ENCODE measurements around the gene RCVRN. TPM values are rescaled to one million over a fixed set of nuclear protein-coding genes. Genes with fewer than 3 reads are reported as not detected.
"Not testable (repeated sequence)": the region's sequence is repeated elsewhere in the genome, so short reads cannot be mapped to it uniquely, and the experiment has no call there.

Gene RCVRN
- total RNA-seq, 1 experiment from 2014 or later = not detected

DNA sequence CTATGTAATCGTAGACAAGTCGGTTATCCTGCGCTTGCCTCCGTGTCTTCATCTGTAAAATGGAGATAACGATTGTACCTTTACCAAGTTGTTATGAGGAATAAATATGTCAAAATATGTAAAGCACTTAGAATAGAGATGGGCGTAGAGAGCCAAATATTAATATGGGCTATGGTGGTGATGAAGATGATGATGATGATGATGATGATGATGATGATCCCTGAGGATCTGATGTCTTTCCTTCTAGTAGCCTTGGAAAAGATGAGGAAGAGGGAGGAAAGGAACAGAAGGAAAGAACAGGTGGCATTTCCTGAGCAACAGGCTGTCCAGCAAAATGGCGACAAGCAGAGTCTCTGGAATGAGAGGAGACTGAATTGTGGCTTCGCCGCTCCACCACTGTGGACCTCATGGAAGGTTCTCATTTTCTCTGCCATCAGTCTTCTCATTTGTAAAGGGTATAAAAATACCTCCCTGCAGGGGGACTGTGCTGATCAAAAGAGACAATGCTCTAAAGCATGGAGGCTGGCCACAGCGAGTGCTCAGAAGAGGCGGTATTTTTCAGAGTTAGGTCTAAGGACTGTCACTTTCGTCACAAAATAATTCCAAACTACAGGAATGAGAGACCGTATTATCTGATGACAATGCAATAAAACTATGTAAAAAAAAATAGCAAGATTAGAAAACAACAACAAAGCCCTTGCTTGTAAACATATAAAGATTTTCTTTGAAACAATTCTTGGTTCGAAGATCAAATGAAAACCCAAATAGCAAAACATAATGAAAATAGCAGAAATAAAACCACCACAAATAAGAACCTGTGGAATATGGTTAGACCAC, 17.2 kb upstream of the RCVRN start:
- H3K27me3 ChIP-seq (ENCODE audit: low read length) = no peaks in the 10 kb centered on the region
- TF ChIP-seq EZH2phosphoT487 (IDR thresholded peaks at IDR 0.05; ENCODE audit: borderline replicate concordance, low read length) (no peak), EZH2 (IDR thresholded peaks at IDR 0.05; ENCODE audit: low read length, unreplicated experiment) (no peak)
- TF ChIP-seq, protein P1, sequence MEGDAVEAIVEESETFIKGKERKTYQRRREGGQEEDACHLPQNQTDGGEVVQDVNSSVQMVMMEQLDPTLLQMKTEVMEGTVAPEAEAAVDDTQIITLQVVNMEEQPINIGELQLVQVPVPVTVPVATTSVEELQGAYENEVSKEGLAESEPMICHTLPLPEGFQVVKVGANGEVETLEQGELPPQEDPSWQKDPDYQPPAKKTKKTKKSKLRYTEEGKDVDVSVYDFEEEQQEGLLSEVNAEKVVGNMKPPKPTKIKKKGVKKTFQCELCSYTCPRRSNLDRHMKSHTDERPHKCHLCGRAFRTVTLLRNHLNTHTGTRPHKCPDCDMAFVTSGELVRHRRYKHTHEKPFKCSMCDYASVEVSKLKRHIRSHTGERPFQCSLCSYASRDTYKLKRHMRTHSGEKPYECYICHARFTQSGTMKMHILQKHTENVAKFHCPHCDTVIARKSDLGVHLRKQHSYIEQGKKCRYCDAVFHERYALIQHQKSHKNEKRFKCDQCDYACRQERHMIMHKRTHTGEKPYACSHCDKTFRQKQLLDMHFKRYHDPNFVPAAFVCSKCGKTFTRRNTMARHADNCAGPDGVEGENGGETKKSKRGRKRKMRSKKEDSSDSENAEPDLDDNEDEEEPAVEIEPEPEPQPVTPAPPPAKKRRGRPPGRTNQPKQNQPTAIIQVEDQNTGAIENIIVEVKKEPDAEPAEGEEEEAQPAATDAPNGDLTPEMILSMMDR (conservative IDR thresholded peaks at IDR 0.05; ENCODE audit: low read depth, low read length) = no peak
- H3K9ac ChIP-seq (ENCODE audit: low read length) = no peak overlapping the region
- H3K79me2 ChIP-seq (ENCODE audit: low read length) = no peaks in the 10 kb centered on the region
- no peak overlapping the region for H3K27ac ChIP-seq (ENCODE audit: low read length)
- H4K20me1 ChIP-seq (ENCODE audit: low read length) = no peaks in the 10 kb centered on the region
- no peaks in the 10 kb centered on the region for H3K4me1 ChIP-seq (ENCODE audit: insufficient read depth, low read length)
- BruUV-seq (replicated peaks) = no TSS peak
- ChIA-PET CTCF (no interaction called here), POLR2A (ENCODE audit: unreplicated experiment) (no interaction called here)
- no peak overlapping the region for H2AFZ ChIP-seq (ENCODE audit: low read length)
- ATAC-seq = no peak
- H3K4me2 ChIP-seq (ENCODE audit: low read length) = no peak overlapping the region
- H3K36me3 ChIP-seq (ENCODE audit: low read depth, low read length) = no peaks in the 10 kb centered on the region
- H3K4me3 ChIP-seq (ENCODE audit: low read length) = no peak overlapping the region
- intact Hi-C loops (cut with micrococcal nuclease) = loop anchor here (10.0 kb wide), 1 partner anchor 693 kb away; no protein-coding TSS in a partner anchor
- no peaks in the 10 kb centered on the region for H3F3A ChIP-seq (ENCODE audit: low read length, unreplicated experiment)
- no peak for DNase-seq
- H3K9me2 ChIP-seq (replicated peaks; ENCODE audit: low read length) = no peaks in the 10 kb centered on the region
- no peaks in the 10 kb centered on the region for H3K9me3 ChIP-seq (ENCODE audit: low read length)

DNA sequence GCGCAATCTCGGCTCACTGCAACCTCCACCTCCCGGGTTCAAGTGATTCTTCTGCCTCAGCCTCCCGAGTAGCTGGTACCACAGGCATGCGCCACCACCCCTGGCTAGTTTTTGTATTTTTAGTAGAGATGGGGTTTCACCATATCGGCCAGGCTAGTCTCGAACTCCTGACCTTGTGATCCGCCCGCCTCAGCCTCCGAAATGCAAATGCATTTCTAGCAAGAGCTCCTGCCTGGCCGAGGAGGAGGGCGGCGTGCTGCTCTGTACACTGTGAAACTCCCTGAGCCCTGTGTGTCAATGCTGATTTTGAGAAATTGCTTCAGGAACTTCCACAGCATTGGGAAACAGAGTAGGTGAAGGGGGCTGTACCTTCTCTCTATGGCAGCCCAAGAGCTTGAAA, 16.1 kb upstream of the RCVRN start:
- H3K4me1 ChIP-seq (ENCODE audit: insufficient read depth, low read length); BruUV-seq (replicated peaks); H3K36me3 ChIP-seq (ENCODE audit: low read depth, low read length); H3K4me2 ChIP-seq (ENCODE audit: low read length); ATAC-seq; POLR2A ChIA-PET (ENCODE audit: unreplicated experiment); DNase-seq; H3K9ac ChIP-seq (ENCODE audit: low read length); CTCF ChIA-PET; H3K9me3 ChIP-seq (ENCODE audit: low read length); H3F3A ChIP-seq (ENCODE audit: low read length, unreplicated experiment); H3K4me3 ChIP-seq (ENCODE audit: low read length); H3K27ac ChIP-seq (ENCODE audit: low read length); H3K27me3 ChIP-seq (ENCODE audit: low read length); H4K20me1 ChIP-seq (ENCODE audit: low read length); H3K9me2 ChIP-seq (replicated peaks; ENCODE audit: low read length); H2AFZ ChIP-seq (ENCODE audit: low read length); H3K79me2 ChIP-seq (ENCODE audit: low read length): not testable (repeated sequence)
- intact Hi-C loops (cut with micrococcal nuclease) = loop anchor here (10.0 kb wide), 1 partner anchor 694 kb away; no protein-coding TSS in a partner anchor

DNA sequence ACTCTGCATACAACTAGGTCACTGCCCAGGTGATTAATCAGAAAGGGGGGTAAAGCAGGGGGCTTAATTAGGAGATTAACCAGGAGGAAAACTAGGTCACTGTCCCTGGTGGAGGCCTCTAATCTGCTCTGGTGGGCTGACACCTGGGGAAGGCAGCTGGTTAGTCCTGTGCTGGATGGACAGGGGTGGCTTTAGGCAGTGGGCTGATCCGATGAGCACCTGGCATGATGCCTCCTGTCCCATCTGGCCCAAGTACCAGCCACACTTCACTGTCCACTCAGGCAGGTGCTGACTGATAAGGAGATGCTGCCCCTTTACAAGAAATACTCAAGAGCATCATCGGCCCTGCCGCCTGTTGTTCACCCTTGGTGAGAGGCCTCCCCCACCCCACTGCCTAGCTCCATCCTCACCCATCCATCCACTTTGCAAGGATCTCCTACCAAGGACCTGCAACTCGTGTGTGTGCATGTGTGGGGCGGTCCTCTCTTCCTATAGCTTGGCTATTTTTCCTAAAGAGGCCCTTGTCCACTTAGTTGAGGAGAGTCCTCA, 13.8 kb upstream of the RCVRN start:
- DNase-seq = no peak
- H3K27me3 ChIP-seq (ENCODE audit: low read length) = peaks cover 11% of the 10 kb centered on the region; the same call in 1 of the 2 replicates
- no peaks in the 10 kb centered on the region for H3K79me2 ChIP-seq (ENCODE audit: low read length)
- no peak overlapping the region for H3K4me3 ChIP-seq (ENCODE audit: low read length)
- H3K4me2 ChIP-seq (ENCODE audit: low read length) = no peak overlapping the region
- TF ChIP-seq EZH2phosphoT487 (IDR thresholded peaks at IDR 0.05; ENCODE audit: borderline replicate concordance, low read length) (no peak), EZH2 (IDR thresholded peaks at IDR 0.05; ENCODE audit: low read length, unreplicated experiment) (no peak)
- TF ChIP-seq, protein P1 (conservative IDR thresholded peaks at IDR 0.05; ENCODE audit: low read depth, low read length) = no peak
- no peak for ATAC-seq
- ChIA-PET CTCF (no interaction called here), POLR2A (ENCODE audit: unreplicated experiment) (no interaction called here)
- H3K36me3 ChIP-seq (ENCODE audit: low read depth, low read length) = no peaks in the 10 kb centered on the region
- intact Hi-C loops (cut with micrococcal nuclease) = no loop called here
- no TSS peak for BruUV-seq (replicated peaks)
- no peak overlapping the region for H3K9ac ChIP-seq (ENCODE audit: low read length)
- H3K27ac ChIP-seq (ENCODE audit: low read length) = no peak overlapping the region
- no peaks in the 10 kb centered on the region for H3K9me2 ChIP-seq (replicated peaks; ENCODE audit: low read length)
- H4K20me1 ChIP-seq (ENCODE audit: low read length) = no peaks in the 10 kb centered on the region
- H3K9me3 ChIP-seq (ENCODE audit: low read length) = no peaks in the 10 kb centered on the region
- no peaks in the 10 kb centered on the region for H3F3A ChIP-seq (ENCODE audit: low read length, unreplicated experiment)
- H2AFZ ChIP-seq (ENCODE audit: low read length) = no peak overlapping the region
- no peaks in the 10 kb centered on the region for H3K4me1 ChIP-seq (ENCODE audit: insufficient read depth, low read length)

Measured in PC-3 (cell line).